HL-60 (cell line): ENCODE data around the gene BRD3OS.

Experiments used
- GABPA ChIP-seq: IDR thresholded peaks from 2 replicates; pipeline ENCODE4 v1.6.1; 2012; ENCODE audit warnings: low read depth
- POLR2AphosphoS5 ChIP-seq: IDR thresholded peaks from 2 replicates; pipeline ENCODE4 v1.6.1; 2012; ENCODE audit warnings: low read depth
- SPI1 ChIP-seq: IDR thresholded peaks from 2 replicates; pipeline ENCODE4 v1.6.1; 2012; ENCODE audit warnings: low read depth, mild to moderate bottlenecking, borderline replicate concordance
- TF ChIP-seq, protein P1 (sequence below): IDR thresholded peaks from one replicate; pipeline ENCODE4 v1.5.1; 2011; ENCODE audit warnings: low read length, control low read depth, inconsistent platforms; ENCODE audit not compliant: insufficient read depth
- TF ChIP-seq, protein P2 (sequence below): IDR thresholded peaks from 2 replicates; pipeline ENCODE4 v1.6.1; 2012; ENCODE audit warnings: low read depth; ENCODE audit not compliant: insufficient replicate concordance

DNA sequence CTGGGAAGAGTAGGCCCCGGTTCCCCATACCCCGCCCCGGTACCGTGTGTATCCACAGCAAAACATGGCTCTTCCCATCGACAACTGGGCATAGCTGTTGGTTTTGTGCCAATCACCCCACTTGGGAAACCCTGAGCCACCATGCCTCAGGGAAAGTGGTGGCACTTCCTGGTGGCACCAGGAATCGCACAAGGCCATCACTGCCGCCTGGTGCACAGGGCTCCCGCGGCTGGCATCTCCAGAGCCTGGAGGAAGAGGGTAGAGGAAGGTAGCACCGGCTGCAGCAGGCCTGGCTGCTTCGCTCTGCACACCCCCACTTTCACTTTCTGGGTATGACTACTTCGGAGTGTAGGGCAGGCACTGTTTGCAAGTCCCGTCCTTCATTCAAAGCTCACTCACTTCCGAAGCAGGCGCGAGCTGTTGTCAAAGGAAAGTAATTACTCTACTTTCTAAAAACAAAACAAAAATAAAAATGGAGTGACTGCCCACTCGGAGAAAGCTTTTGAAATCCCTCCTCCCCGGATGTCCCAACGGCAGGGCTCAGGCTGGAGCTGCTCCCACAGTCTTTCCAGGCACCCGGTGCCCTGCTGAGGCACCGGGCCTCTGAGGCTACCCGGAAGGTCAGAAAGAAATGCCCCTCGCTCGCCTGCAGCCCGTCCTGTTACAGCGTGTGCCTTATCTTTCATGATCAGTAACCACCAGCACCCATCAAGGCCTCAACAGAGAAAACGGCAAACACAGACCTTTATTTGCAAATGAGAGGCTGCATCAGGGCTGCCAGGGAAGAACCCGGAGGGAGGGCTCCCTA lies 40.5 kb downstream of the BRD3OS start:
- TF ChIP-seq, protein P1, sequence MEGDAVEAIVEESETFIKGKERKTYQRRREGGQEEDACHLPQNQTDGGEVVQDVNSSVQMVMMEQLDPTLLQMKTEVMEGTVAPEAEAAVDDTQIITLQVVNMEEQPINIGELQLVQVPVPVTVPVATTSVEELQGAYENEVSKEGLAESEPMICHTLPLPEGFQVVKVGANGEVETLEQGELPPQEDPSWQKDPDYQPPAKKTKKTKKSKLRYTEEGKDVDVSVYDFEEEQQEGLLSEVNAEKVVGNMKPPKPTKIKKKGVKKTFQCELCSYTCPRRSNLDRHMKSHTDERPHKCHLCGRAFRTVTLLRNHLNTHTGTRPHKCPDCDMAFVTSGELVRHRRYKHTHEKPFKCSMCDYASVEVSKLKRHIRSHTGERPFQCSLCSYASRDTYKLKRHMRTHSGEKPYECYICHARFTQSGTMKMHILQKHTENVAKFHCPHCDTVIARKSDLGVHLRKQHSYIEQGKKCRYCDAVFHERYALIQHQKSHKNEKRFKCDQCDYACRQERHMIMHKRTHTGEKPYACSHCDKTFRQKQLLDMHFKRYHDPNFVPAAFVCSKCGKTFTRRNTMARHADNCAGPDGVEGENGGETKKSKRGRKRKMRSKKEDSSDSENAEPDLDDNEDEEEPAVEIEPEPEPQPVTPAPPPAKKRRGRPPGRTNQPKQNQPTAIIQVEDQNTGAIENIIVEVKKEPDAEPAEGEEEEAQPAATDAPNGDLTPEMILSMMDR = no peak
- no peak for TF ChIP-seq SPI1
- TF ChIP-seq, protein P2, sequence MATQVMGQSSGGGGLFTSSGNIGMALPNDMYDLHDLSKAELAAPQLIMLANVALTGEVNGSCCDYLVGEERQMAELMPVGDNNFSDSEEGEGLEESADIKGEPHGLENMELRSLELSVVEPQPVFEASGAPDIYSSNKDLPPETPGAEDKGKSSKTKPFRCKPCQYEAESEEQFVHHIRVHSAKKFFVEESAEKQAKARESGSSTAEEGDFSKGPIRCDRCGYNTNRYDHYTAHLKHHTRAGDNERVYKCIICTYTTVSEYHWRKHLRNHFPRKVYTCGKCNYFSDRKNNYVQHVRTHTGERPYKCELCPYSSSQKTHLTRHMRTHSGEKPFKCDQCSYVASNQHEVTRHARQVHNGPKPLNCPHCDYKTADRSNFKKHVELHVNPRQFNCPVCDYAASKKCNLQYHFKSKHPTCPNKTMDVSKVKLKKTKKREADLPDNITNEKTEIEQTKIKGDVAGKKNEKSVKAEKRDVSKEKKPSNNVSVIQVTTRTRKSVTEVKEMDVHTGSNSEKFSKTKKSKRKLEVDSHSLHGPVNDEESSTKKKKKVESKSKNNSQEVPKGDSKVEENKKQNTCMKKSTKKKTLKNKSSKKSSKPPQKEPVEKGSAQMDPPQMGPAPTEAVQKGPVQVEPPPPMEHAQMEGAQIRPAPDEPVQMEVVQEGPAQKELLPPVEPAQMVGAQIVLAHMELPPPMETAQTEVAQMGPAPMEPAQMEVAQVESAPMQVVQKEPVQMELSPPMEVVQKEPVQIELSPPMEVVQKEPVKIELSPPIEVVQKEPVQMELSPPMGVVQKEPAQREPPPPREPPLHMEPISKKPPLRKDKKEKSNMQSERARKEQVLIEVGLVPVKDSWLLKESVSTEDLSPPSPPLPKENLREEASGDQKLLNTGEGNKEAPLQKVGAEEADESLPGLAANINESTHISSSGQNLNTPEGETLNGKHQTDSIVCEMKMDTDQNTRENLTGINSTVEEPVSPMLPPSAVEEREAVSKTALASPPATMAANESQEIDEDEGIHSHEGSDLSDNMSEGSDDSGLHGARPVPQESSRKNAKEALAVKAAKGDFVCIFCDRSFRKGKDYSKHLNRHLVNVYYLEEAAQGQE = no peak
- no peak; the same call in 1 of the 2 replicates for TF ChIP-seq GABPA
- TF ChIP-seq POLR2AphosphoS5 = no peak
